Activated CD4-positive, alpha-beta T cell treated with anti-CD3 and anti-CD28 coated beads, Interleukin-2, amount 50 U/mL, for 1 hour (primary cell): ENCODE data around the gene XBP1.
A peak's percentile ranks its signal among the peaks of the same experiment; 100 is the strongest.
"Not testable (repeated sequence)": the region's sequence is repeated elsewhere in the genome, so short reads cannot be mapped to it uniquely, and the experiment has no call there.

Source experiments
- DNase-seq: peaks from one replicate; pipeline ENCODE4 v3.0.0-alpha.2; 2020

Gene XBP1

DNA sequence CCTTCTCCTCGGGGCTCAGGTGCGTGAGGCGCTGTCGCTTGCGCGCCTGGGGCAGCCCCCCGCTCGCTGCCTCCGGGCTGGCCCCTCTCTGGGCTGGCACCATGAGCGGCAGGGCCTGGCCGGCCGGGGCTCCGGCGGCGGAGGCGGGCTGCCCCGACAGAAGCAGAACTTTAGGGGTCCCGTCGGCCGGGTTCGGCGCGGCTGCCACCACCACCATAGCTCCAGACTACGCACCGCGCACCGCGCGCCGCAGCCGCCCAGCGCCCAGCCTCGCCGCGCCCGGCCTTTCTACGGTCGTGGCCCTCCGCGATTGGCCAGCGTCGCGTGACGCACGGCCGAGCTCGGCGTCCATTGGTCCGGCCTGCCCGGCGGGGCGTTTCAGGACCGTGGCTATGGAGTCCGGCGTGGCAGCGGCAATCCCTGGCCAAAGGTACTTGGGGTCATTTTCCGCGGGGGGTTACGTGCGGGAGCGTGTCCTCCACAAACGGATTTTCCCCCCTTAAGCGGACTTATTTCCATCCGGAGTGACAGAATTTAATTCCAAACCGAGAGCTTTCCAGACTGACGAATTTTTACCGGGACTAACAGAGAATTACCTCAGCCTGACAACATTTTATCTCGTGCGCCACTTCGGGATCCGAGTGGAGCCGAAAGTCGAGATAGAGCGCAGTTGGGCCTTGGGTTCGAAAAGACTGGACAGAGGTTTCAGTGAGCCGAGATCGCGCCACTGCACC is at the start of gene XBP1:
Gene XBP1, minus strand, starts transcription at position 262 of the 734 bp plus-strand sequence.
- peak; percentile 88 for DNase-seq

DNA sequence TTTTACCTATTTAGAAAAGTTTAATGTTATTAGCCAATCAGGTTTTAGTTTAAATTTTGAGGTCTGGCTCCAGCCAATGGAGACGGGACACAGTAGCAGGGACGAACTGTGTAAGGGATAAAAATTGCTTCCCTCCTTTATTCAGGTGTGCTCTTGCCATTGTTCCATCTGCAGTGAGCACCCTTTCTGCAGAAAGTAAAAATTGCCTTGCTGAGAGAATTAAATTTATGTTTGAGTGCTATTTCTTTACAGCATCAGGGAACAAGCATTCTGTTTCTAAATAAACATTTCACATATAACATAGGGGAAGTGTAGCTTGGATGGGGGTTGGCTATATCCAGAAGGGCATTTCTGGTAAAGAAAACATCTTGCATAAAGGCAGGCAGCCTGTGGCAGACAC is 46.6 kb upstream of the XBP1 start:
- no peak for DNase-seq

DNA sequence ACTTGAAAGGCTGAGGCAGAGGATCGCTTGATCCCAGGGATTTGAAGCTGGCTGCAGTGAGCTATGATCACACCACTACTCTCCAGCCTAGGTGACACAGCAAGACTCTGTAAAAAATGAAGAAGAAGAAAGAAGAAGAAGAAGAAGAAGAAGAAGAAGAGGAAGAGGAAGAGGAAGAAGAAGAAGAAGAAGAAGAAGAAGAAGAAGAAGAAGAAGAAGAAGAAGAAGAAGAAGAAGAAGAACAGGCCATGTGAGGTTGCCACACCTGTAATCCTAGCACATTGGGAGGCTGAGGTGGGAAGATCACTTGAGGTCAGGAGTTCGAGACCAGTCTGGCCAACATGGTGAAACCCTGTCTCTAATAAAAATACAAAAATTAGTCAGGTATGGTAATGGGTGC is 43.9 kb upstream of the XBP1 start:
- not testable (repeated sequence) for DNase-seq

DNA sequence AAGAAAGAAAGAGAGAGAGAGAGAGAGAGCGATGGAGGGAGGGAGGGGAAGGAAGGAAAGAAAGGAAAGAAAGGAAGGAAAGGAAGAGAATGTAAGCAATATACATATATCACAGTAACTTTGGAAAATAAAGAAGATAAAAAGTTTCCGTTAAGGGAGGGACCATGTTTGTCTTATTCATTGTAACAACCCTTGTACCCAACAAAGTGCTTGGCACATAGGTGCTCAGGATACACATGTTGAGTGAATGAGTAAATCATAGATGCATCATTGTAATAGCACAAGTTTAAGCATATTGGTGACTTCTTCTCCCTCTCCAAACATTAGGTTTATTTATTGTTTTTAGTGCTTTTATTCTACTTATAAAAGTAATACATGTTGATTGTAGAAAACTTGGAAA is 43.3 kb upstream of the XBP1 start:
- no peak for DNase-seq

DNA sequence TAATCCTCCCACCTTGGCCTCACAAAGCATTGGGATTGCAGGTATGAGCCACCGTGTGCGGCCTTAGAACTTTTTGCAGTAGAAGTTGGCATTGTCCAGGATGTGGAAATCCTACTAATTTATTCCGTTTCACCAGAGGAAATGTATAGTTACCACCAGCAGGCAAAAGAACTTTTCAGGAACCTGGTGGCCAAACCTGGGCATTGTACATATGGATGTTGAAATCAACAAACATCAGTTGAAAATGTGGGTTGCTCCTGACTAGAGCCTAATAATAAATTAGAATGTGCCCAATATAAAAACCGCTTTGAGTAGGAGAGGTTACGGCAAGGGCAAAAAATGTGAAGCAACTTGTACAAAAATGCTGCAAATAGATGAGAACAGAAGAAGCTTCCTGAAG is 40.7 kb upstream of the XBP1 start:
- no peak for DNase-seq

DNA sequence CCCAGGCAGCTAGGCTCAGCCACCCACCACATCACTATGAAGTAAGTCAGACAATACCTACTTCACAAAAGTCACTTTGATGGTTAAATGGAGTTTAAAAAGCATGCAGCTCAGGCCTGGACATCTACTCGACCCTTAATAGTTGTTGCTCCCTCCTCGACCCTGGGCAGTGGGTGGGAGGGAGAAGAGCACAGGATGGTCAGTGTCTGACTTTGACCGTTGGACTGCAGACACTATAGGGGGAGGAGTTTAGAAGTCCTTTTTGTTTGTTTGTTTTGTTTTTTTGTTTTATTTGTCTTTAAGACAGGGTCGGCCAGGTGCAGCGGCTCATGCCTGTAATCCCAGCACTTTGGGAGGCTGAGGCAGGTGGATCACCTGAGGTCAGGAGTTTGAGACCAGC is 38.6 kb upstream of the XBP1 start:
- no peak for DNase-seq

DNA sequence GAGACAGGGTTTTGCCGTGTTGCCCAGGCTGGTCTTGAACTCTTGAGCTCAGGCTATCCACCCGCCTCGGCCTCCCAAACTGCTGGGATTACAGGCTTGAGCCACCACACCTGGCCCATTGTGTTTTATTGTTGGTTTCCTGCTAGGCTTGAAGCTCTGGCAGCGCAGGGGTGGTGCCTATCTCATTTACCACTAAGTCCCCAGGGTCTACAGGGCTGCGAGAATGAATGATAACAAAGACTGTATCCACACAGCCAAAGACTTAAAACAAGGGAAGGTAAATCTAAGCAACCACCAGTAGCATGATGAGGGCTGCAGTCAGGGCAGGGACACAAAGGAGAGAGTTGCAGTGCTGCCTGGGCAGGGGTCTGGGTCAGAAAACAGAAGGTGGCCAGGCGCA is 37.3 kb upstream of the XBP1 start:
- no peak for DNase-seq

DNA sequence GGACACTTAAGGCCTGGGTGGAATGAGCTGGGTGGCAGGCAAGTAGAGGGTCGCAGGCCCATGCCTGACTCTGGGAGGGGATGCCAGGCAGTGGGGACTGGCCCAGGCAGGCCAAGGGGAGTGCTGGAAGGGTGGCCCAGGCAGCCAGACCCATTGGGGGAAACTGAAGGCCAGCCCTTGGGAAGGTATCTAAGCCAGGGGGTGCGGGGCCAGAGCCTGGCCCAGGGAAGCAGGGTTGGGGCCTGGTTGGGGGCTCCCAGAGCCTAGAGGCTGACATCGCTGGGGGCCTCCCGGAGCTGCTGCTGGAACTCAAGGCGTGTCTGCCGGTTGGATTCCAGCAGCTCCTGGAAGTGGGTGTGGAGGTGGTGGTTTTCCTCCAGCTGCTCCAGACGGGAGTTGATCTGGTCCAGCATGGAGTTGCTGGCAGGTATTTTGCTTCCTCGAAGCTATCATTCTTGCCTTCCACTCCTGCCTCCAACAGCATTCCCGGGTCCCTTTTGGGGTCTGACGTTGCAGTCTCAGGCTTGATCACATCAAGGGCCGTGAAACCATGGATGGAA is 35.3 kb upstream of the XBP1 start:
- no peak for DNase-seq

DNA sequence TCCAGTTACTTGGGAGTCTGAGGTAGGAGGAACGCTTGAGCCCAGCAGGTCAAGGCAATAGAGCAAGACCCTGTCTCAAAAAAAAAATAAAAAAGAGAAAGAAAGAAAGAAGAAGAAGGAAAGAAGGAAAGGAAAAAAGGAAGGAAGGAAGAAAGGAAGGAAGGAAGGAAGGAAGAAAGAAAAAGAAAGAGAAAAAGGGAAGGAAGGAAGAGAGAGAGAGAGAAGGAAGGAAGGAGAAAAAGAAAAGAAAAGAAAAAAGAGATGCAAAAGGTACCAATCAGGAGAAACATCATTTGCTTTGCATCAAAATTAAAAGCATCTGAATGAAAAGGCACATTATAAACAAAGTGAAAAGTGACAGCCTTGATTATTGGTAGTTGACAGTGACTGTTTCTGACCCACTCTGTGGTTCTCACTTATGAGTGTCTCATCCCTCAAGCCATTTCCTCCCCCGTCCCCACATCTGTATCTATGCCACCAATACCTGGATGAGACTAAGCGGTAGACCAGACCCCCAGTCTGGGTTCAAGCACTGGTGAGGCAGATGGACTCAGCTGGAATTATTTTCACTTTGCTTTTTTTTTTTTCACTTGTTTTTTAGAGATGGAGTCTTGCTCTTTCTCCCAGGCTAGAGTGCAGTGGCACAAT is 33.0 kb upstream of the XBP1 start:
- DNase-seq = no peak

DNA sequence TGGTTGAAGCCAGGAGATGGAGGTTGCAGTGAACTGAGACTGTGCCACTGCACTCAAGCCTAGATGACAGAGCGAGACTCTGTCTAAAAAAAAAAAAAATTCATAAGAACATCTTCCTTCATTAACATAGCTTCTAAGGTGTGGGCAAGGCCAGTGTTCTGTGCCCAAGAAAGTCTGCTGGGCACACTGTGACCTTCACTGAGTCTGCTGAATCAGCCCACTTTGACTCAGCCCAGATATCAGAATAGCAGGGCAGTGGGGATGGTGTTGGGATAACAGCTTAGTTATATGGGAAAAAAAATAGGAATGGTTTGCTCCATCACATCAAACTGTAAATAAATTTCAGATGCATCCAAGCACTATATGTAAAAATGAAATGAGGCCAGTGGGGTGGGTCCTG is 32.4 kb upstream of the XBP1 start:
- no peak for DNase-seq

DNA sequence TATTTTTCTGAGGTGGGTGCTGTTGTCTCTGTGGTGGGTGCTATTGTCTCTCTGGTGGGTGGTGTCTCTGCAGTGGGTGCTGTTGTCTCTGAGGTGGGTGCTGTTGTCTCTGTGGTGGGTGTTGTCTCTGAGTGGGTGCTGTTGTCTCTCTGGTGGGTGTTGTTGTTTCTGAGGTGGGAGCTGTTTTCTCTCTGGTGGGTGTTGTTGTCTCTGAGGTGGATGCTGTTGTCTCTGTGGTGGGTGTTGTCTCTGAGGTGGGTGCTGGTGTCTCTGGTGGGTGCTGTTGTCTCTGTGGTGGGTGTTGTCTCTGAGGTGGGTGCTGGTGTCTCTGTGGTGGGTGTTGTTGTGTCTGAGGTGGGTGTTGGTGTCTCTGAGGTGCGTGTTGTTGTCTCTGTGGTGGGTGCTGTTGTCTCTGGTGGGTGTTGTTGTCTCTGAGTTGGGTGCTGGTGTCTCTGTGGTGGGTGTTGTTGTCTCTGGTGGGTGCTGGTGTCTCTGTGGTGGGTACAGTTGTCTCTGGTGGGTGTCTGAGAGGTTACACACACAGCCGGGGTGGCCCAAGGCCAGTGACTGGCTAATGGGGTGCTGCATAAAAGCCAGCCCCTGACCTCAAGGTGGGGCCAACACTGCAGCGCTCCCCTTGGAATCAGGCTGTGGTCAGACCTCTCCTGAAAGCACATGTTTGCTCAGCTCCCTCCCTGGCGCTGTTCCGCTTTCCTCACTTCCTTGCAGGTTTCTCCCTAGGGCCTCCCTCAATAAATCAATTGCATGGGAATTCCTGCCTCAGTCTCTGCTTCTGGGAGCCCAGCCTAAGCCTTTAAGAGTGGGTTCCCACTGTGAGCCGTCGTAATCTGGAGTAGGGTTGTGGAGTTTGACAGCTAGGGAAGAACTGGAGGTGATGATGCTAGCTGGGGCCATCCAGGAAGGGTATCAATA is 31.0 kb upstream of the XBP1 start:
- DNase-seq = no peak

DNA sequence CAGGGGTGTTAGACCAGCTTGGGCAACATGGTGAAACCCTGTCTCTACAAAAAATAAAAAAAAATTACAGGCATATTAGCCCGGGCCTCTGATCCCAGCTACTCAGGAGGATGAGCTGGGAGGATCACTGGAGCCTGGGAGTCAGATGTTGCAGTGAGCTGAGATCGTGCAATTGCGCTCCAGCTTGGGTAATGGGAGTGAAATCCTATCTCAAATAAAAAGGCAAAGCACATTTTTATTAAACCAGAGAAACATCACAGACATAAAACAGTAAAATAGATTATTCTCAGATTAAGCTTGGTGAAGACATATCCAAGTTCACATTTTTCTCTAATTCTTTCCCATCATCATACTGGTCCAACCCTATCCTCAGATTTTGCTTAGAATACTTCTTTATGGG is 30.1 kb upstream of the XBP1 start:
- no peak for DNase-seq

DNA sequence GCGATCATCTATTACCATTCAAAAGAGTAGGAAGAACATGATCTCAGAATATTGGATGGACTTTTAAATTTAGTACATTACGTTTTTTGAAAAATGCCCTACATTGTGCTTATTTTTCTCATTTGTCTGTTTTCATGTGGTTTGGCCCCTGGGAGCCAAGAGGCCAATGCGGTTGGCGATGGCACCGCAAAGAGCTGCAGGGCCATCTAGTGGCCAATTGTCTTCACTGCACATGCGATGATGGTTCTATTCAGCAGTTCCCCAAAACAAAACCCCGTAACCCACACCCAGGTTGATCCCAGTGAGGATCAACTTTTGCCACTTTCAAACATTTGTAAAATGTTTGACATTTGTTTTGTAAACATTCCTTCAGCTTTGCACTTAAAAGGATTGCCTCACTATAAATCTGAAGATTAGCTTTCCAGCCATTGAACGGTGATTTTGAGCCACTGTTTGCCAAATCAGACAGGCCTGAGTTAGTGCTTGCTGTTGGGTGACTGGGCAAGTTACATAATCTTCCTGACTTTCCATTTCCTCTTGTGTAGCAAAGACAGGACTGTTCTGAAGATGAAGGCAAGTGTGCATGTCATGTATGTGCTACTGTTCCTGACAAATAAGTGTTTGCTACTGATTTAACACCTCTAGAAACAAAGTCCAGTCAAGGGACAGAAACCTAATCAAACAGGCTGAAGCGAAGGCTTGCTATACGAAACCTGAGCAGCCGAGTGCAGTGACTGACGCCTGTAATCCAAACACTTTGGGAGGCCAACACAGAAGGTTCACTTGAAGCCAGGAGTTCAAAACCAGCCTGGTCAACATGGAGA is 29.2 kb upstream of the XBP1 start:
- peak; percentile 74 for DNase-seq

DNA sequence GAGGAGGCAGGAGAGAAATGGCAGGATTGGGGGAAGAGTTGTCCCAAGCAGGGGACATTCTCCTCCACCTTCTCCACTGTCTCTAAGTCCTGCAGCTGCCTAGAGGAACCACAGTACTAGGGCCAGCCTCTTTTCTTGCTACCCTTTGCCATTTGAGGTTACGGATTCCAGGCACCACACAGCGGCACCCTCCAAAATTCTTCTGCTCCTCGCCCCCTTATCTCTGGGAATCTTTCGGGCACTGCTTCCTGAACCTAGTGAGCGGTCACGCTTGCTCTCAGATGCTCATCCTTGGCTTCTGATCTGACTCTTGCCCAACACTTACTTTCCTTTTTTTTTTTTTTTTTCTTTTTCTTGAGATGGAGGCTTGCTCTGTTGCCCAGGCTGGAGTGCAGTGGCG is 26.6 kb upstream of the XBP1 start:
- DNase-seq = no peak

DNA sequence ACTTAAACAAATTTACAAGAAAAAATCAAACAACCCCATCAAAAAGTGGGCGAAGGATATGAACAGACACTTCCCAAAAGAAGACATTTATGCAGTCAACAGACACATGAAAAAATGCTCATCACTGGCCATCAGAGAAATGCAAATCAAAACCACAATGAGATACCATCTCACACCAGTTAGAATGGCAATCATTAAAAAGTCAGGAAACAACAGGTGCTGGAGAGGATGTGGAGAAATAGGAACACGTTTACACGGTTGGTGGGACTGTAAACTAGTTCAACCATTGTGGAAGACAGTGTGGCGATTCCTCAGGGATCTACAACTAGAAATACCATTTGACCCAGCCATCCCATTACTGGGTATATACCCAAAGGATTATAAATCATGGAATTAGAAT is 26.1 kb upstream of the XBP1 start:
- DNase-seq = not testable (repeated sequence)

DNA sequence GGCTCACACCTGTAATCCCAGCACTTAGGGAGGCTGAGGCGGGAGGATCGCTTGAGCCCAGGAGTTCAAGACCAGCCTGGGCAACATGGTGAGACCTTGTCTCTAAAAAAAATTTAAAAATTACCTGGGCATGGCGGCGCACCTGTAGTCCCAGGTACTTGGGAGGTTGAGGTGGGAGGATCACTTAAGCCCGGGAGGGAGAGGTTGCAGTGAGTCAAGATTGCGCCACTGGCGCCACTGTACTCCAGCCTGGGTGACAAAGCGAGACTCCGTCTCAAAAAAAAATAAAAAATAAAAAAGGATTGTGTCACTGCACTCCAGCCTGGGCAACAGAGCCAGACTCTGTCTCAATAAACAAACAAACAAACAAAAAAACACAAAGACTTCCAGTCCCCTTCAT is 24.1 kb upstream of the XBP1 start:
- DNase-seq = not testable (repeated sequence)

DNA sequence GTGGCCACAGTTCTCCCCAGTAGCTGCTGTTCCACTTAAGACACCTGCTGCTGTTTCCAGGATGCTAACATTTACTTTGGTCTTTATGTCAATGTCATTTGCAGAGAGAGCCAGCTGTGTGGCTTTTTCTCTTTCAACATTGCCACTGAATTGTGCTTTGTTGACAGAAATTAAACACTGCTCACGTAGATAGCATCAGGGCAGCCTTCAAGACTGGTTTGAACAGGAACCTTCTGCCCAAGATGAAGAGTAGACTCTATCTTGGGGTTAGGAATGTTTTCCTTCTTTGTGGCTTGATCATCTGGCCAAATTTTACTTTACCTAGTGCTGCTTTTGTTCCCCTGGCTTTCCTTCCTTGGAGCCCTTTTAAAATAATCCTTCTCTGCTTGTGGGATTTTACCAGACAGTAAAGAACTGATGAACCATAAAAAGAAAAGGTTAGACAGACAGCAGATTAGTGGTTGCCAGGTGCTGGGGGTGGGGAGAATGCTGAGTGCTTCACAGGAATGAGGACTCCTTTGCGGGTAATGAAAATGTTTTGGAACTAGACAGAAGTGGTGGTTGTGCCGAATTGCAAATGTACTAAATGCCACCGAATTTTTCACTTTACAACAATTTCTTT is 22.7 kb upstream of the XBP1 start:
- peak; percentile 20 for DNase-seq

DNA sequence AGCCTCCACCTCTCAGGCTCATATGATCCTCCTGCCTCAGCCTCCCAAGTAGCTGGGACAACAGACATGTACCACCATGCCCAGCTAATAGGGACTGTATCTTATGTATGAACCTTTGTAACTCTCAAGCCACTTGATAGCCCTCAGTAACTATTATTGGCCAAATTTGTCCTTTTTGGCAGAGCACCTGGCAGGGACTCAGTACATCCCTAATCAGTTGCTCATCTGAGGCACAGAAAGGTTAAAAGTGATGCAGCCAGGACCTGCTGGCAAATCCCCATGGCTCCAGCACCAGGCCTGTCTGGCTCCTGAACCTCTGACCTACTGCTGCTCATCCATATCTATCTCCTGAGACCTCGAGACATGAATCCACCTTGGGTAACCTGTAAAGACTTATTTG is 21.1 kb upstream of the XBP1 start:
- no peak for DNase-seq

DNA sequence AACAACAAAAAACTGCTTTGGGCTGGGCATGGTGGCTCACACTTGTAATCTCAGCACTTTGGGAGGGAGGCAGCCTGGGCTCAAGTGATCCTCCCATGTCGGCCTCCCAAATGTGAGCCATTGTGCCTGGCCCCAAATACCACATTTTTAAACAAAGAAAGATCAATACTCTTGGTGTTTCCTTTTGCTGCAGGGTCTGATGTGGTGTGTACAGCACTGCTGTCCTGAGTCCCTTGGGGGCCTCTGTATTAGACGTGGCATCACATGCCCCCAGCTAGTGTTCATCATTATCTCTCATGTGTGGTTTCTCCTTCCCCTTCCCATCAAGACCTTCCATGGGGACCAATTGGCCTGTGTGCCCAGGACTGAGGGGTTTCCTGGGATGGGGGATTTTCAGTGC is 20.5 kb upstream of the XBP1 start:
- no peak for DNase-seq

DNA sequence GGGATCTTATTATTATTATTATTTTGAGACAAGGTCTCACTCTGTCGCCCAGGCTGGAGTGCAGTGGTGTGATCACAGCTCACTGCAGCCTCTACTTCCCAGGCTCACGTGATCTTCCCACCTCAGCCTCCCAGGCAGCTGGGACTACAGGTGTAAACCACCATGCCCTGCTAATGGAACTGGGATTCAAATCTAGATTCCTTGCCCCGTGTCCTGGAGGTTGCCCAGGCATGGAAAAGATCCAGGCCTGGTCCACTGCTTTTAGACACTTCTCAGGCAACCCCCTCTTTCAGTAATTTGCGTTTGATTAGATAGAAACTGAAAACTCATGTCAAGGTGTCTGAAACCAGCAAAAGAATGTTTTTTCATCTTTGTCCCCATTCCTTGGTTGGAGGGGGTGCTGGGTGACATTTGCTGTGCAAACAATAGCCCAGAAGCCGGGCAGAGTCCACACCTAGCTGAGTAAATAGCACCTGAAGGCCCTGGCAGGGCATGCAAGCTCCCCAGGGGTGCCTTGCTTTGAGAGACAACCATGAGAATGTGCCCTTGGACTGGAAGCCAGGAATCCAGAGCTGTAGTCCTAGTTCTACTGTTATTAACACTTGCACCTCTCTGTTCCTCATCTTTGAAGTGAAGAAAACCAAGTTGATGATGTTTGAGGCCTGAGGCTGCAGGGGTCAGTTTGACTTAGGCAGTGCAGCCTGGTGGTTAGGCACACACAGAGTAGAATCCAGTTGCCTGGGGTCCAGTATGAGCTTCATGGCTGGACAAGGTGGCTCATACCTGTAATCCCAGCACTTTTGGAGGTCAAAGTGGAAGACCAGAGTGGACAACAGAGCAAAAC is 19.1 kb upstream of the XBP1 start:
- DNase-seq = no peak
